Fibroblast of lung (primary cell): ENCODE data around the gene MT1X. TPM values are rescaled to one million over a fixed set of nuclear protein-coding genes. Genes with fewer than 3 reads are reported as not detected.

Experiments
- DNase-seq, 2 donors: peaks; one replicate each; pipeline versions ENCODE4 v3.0.0 to v3.0.0-alpha.2; 2010; ENCODE audit warnings: low read depth in 2 of 2
- H2AFZ ChIP-seq: 2 replicates; pipeline ENCODE4 v1.5.1; 2012; ENCODE audit warnings: low read length, control low read depth, inconsistent platforms
- H3K27ac ChIP-seq: 2 replicates; pipeline ENCODE4 v1.5.1; 2011; ENCODE audit warnings: low read length, control low read depth; ENCODE audit not compliant: insufficient read depth
- H3K27me3 ChIP-seq: 2 replicates; pipeline ENCODE4 v1.5.1; 2011; ENCODE audit warnings: mild to moderate bottlenecking, low read length; ENCODE audit not compliant: control insufficient read depth, insufficient read depth
- H3K36me3 ChIP-seq: 2 replicates; pipeline ENCODE4 v1.5.1; 2011; ENCODE audit warnings: low read length; ENCODE audit not compliant: control insufficient read depth, insufficient read depth
- H3K4me1 ChIP-seq: 2 replicates; pipeline ENCODE4 v1.5.1; 2011; ENCODE audit warnings: low read length; ENCODE audit not compliant: control insufficient read depth, insufficient read depth; ENCODE audit errors: extremely low read depth
- H3K4me2 ChIP-seq: 2 replicates; pipeline ENCODE4 v1.5.1; 2011; ENCODE audit warnings: low read length, control low read depth; ENCODE audit not compliant: insufficient read depth; ENCODE audit errors: extremely low read depth
- H3K4me3 ChIP-seq, 4 experiments: fragments of 200-600 bp in 1 of 4; sonication (generic) in 1 of 4; replicated peaks in 1 of 4; 2 replicates each; pipeline ENCODE4 v1.5.1; 2011 to 2016; ENCODE audit warnings: low read length in 4 of 4, low read depth in 3 of 4, mild to moderate bottlenecking in 3 of 4, control low read depth in 2 of 4, inconsistent platforms in 1 of 4, mixed read lengths in 1 of 4; ENCODE audit not compliant: insufficient read depth in 1 of 4; ENCODE audit errors: control extremely low read depth in 1 of 4
- H3K79me2 ChIP-seq: 2 replicates; pipeline ENCODE4 v1.5.1; 2012; ENCODE audit warnings: mild to moderate bottlenecking, low read length, inconsistent platforms; ENCODE audit not compliant: control insufficient read depth, insufficient read depth
- H3K9ac ChIP-seq: 2 replicates; pipeline ENCODE4 v1.5.1; 2011; ENCODE audit warnings: mild to moderate bottlenecking, low read length, control low read depth; ENCODE audit not compliant: insufficient read depth
- H3K9me3 ChIP-seq: 2 replicates; pipeline ENCODE4 v1.5.1; 2012; ENCODE audit warnings: low read depth, low read length; ENCODE audit not compliant: control insufficient read depth, insufficient read depth
- H4K20me1 ChIP-seq: 2 replicates; pipeline ENCODE4 v1.5.1; 2011; ENCODE audit warnings: low read length; ENCODE audit not compliant: control insufficient read depth, insufficient read depth; ENCODE audit errors: extremely low read depth
- CTCF ChIP-seq, 2 donors: IDR thresholded peaks in 1 of 2; conservative IDR thresholded peaks in 1 of 2; 1 replicate in 1 of 2; 2 replicates in 1 of 2; pipeline ENCODE4 v1.5.1; 2011 to 2012; ENCODE audit warnings: low read length in 2 of 2, control low read depth in 1 of 2, inconsistent platforms in 1 of 2, low read depth in 1 of 2, mild to moderate bottlenecking in 1 of 2
- EZH2 ChIP-seq: IDR thresholded peaks from 2 replicates; pipeline ENCODE4 v1.5.1; 2012; ENCODE audit warnings: low read length, control low read depth, mild to moderate bottlenecking; ENCODE audit errors: missing control alignments
- polyA plus RNA-seq, 2 donors: library from polyadenylated mRNA; depleted of rRNA in 1 of 2; stranded (reverse) in 1 of 2; unstranded in 1 of 2; fragments of >200 nt; gene quantifications; 2 replicates each; pipeline ENCODE4 v1.2.1, GENCODE V29; 2011 to 2012; ENCODE audit warnings: missing spikeins in 1 of 2
- total RNA-seq: library from RNA; depleted of rRNA; stranded (reverse); fragments of >200 nt; gene quantifications from 2 replicates; pipeline ENCODE4 v1.2.1, GENCODE V29; 2014

MT1X gene
- total and polyA plus RNA-seq, 2 donors (not counting 1 experiment from before 2014, with no cell fraction given) = 137 to 242 TPM

GRCh38 chr16:56640076-56640475 is 42.2 kb upstream of the MT1X start:
- no peaks in the 10 kb centered on the region for H3K79me2 ChIP-seq
- DNase-seq = no peak
- no peak overlapping the region for H3K27ac ChIP-seq
- TF ChIP-seq CTCF (conservative IDR thresholded peaks at IDR 0.05 in 1 of 2, IDR thresholded peaks at IDR 0.05 in 1 of 2; ENCODE audit: low read depth in 1 of 2, low read length in 2 of 2) = no peak
- TF ChIP-seq EZH2 = no peak
- H3K4me3 ChIP-seq = no peak overlapping the region
- H3K4me2 ChIP-seq = no peak overlapping the region
- H3K36me3 ChIP-seq = no peaks in the 10 kb centered on the region
- no peak overlapping the region for H2AFZ ChIP-seq
- peaks cover 5% of the 10 kb centered on the region for H3K27me3 ChIP-seq
- H3K4me1 ChIP-seq = no peaks in the 10 kb centered on the region
- no peaks in the 10 kb centered on the region for H3K9me3 ChIP-seq
- H3K9ac ChIP-seq = no peak overlapping the region
- no peaks in the 10 kb centered on the region for H4K20me1 ChIP-seq

- Histone ChIP-seq H3K36me3 (no peaks in the 10 kb centered on the region), H3K9ac (no peak overlapping the region), H3K4me2 (no peak overlapping the region), H2AFZ (no peak overlapping the region), H3K4me1 (no peaks in the 10 kb centered on the region), H3K79me2 (no peaks in the 10 kb centered on the region), H3K9me3 (no peaks in the 10 kb centered on the region), H4K20me1 (no peaks in the 10 kb centered on the region), H3K27ac (no peak overlapping the region), H3K27me3 (peaks cover 15% of the 10 kb centered on the region), H3K4me3 (no peak overlapping the region)
- TF ChIP-seq CTCF (conservative IDR thresholded peaks at IDR 0.05 in 1 of 2, IDR thresholded peaks at IDR 0.05 in 1 of 2; ENCODE audit: low read depth in 1 of 2, low read length in 2 of 2) (no peak), EZH2 (no peak)
- DNase-seq = no peak
These were observed 41.1 kb upstream of the MT1X start for GRCh38 chr16:56641166-56641565.

GRCh38 chr16:56643080-56643778 is 39.0 kb upstream of the MT1X start:
- Histone ChIP-seq H3K79me2 (no peaks in the 10 kb centered on the region), H3K27ac (no peak overlapping the region), H3K4me3 (peak overlapping the region in 2 of 4 experiments; percentile 5 to 37), H3K27me3 (peaks cover 17% of the 10 kb centered on the region), H3K9ac (no peak overlapping the region), H4K20me1 (no peaks in the 10 kb centered on the region), H3K4me2 (peak overlapping the region; percentile 62), H2AFZ (no peak overlapping the region), H3K36me3 (no peaks in the 10 kb centered on the region), H3K4me1 (no peaks in the 10 kb centered on the region), H3K9me3 (no peaks in the 10 kb centered on the region)
- peak in 1 of 2 donors; percentile 32 for TF ChIP-seq CTCF (conservative IDR thresholded peaks at IDR 0.05 in 1 of 2, IDR thresholded peaks at IDR 0.05 in 1 of 2; ENCODE audit: low read depth in 1 of 2, low read length in 2 of 2)
- no peak for TF ChIP-seq EZH2
- peak; percentile 38 to 51 for DNase-seq
